Measurements from ENCODE around the gene ARHGAP35. TPM values are rescaled to one million over a fixed set of nuclear protein-coding genes. Genes with fewer than 3 reads are reported as not detected.

Gene ARHGAP35
- total RNA-seq, 1 donor from 2014 or later, result 70.2 TPM

GRCh38 chr19:46860125-46860845 lies 512 bp upstream of the ARHGAP35 start:
- peaks cover 15% of the 10 kb centered on the region for H3K4me1 Mint-ChIP-seq (ENCODE audit: low read depth)
- DNase-seq (ENCODE audit: low spot score), result peak; percentile 99
- TF ChIP-seq, protein P1, sequence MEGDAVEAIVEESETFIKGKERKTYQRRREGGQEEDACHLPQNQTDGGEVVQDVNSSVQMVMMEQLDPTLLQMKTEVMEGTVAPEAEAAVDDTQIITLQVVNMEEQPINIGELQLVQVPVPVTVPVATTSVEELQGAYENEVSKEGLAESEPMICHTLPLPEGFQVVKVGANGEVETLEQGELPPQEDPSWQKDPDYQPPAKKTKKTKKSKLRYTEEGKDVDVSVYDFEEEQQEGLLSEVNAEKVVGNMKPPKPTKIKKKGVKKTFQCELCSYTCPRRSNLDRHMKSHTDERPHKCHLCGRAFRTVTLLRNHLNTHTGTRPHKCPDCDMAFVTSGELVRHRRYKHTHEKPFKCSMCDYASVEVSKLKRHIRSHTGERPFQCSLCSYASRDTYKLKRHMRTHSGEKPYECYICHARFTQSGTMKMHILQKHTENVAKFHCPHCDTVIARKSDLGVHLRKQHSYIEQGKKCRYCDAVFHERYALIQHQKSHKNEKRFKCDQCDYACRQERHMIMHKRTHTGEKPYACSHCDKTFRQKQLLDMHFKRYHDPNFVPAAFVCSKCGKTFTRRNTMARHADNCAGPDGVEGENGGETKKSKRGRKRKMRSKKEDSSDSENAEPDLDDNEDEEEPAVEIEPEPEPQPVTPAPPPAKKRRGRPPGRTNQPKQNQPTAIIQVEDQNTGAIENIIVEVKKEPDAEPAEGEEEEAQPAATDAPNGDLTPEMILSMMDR (IDR thresholded peaks at IDR 0.05), result no peak
- H3K27ac Mint-ChIP-seq (ENCODE audit: unreplicated experiment), result peak overlapping the region; percentile 96
- no peaks in the 10 kb centered on the region for H3K9me3 Mint-ChIP-seq (ENCODE audit: low read depth)
- no peaks in the 10 kb centered on the region for H3K27me3 Mint-ChIP-seq (ENCODE audit: low read depth)
- peak overlapping the region; percentile 76 for H3K4me3 Mint-ChIP-seq (ENCODE audit: unreplicated experiment)
- H3K36me3 Mint-ChIP-seq (ENCODE audit: low read depth), result no peaks in the 10 kb centered on the region

GRCh38 chr19:46861691-46862502 lies 1.1 kb downstream of the ARHGAP35 start:
- TF ChIP-seq, protein P1 (IDR thresholded peaks at IDR 0.05), result peak; percentile 2
- Mint-ChIP-seq H3K4me3 (ENCODE audit: unreplicated experiment) (no peak overlapping the region), H3K27me3 (ENCODE audit: low read depth) (no peaks in the 10 kb centered on the region), H3K4me1 (ENCODE audit: low read depth) (peaks cover 16% of the 10 kb centered on the region), H3K36me3 (ENCODE audit: low read depth) (no peaks in the 10 kb centered on the region), H3K27ac (ENCODE audit: unreplicated experiment) (no peak overlapping the region), H3K9me3 (ENCODE audit: low read depth) (no peaks in the 10 kb centered on the region)
- no peak for DNase-seq (ENCODE audit: low spot score)

- no peaks in the 10 kb centered on the region for H3K36me3 Mint-ChIP-seq (ENCODE audit: low read depth)
- DNase-seq (ENCODE audit: low spot score), result no peak
- peaks cover 21% of the 10 kb centered on the region for H3K4me1 Mint-ChIP-seq (ENCODE audit: low read depth)
- TF ChIP-seq, protein P1 (IDR thresholded peaks at IDR 0.05), result peak; percentile 2
- H3K27me3 Mint-ChIP-seq (ENCODE audit: low read depth), result no peaks in the 10 kb centered on the region
- no peak overlapping the region for H3K4me3 Mint-ChIP-seq (ENCODE audit: unreplicated experiment)
- no peaks in the 10 kb centered on the region for H3K9me3 Mint-ChIP-seq (ENCODE audit: low read depth)
- H3K27ac Mint-ChIP-seq (ENCODE audit: unreplicated experiment), result no peak overlapping the region
These were observed 1.7 kb downstream of the ARHGAP35 start for GRCh38 chr19:46862503-46862834.

GRCh38 chr19:46862974-46863632 lies 2.3 kb downstream of the ARHGAP35 start:
- DNase-seq (ENCODE audit: low spot score), result no peak
- Mint-ChIP-seq H3K27ac (ENCODE audit: unreplicated experiment) (no peak overlapping the region), H3K4me1 (ENCODE audit: low read depth) (peaks cover 26% of the 10 kb centered on the region), H3K27me3 (ENCODE audit: low read depth) (no peaks in the 10 kb centered on the region), H3K4me3 (ENCODE audit: unreplicated experiment) (no peak overlapping the region), H3K36me3 (ENCODE audit: low read depth) (no peaks in the 10 kb centered on the region), H3K9me3 (ENCODE audit: low read depth) (no peaks in the 10 kb centered on the region)
- TF ChIP-seq, protein P1 (IDR thresholded peaks at IDR 0.05), result no peak

Measured in chondrocyte (in vitro differentiated cells).